SK-N-SH treated with all-trans-retinoic acid at 6 μM for 48 hours (cell line): ENCODE data around the gene PDE4B.

ENCODE experiments used
- ARNTL ChIP-seq: fragments of 450-650 bp; formaldehyde crosslinking; IDR thresholded peaks from 2 replicates; pipeline ENCODE4 v1.5.0; 2020; ENCODE audit warnings: low read depth, mild to moderate bottlenecking, moderate library complexity, borderline replicate concordance
- CREB5 ChIP-seq: fragments of 250-450 bp; sonication (Bioruptor Pico); IDR thresholded peaks from 2 replicates; pipeline ENCODE4 v1.5.1; 2020; ENCODE audit warnings: low read depth, mild to moderate bottlenecking, moderate library complexity
- CSDC2 ChIP-seq: fragments of 250-450 bp; sonication (Bioruptor Pico); IDR thresholded peaks from 2 replicates; pipeline ENCODE4 v1.5.0; 2020; ENCODE audit warnings: mild to moderate bottlenecking, moderate library complexity
- GLIS3 ChIP-seq: fragments of 250-450 bp; sonication (Bioruptor Pico); IDR thresholded peaks from 2 replicates; pipeline ENCODE4 v1.5.0; 2020; ENCODE audit warnings: mild to moderate bottlenecking, moderate library complexity
- ISL1 ChIP-seq: fragments of 250-450 bp; sonication (Bioruptor Pico); IDR thresholded peaks from 2 replicates; pipeline ENCODE4 v2.1.2; 2022; ENCODE audit warnings: mild to moderate bottlenecking, moderate library complexity
- RARB ChIP-seq: fragments of 250-450 bp; sonication (Bioruptor Pico); IDR thresholded peaks from 2 replicates; pipeline ENCODE4 v1.8.0; 2021; ENCODE audit warnings: mild to moderate bottlenecking, moderate library complexity
- SNAI2 ChIP-seq: fragments of 250-450 bp; sonication (Bioruptor Pico); IDR thresholded peaks from 2 replicates; pipeline ENCODE4 v1.5.0; 2020; ENCODE audit warnings: mild to moderate bottlenecking, moderate library complexity
- TOX ChIP-seq: fragments of 250-450 bp; sonication (Bioruptor Pico); IDR thresholded peaks from 2 replicates; pipeline ENCODE4 v1.8.0; 2021; ENCODE audit warnings: mild to moderate bottlenecking, moderate library complexity, borderline replicate concordance
- ZFP3 ChIP-seq: fragments of 250-450 bp; sonication (Bioruptor Pico); IDR thresholded peaks from 2 replicates; pipeline ENCODE4 v1.5.0; 2020; ENCODE audit warnings: mild to moderate bottlenecking, moderate library complexity
- ZFP30 ChIP-seq: fragments of 450-650 bp; formaldehyde crosslinking; IDR thresholded peaks from 2 replicates; pipeline ENCODE4 v1.5.0; 2022; ENCODE audit warnings: mild to moderate bottlenecking, moderate library complexity
- ZNF70 ChIP-seq: fragments of 450-650 bp; formaldehyde crosslinking; IDR thresholded peaks from 2 replicates; pipeline ENCODE4 v1.5.0; 2020; ENCODE audit warnings: mild to moderate bottlenecking, moderate library complexity
- ZNF8 ChIP-seq: fragments of 450-650 bp; formaldehyde crosslinking; IDR thresholded peaks from 2 replicates; pipeline ENCODE4 v1.5.0; 2020; ENCODE audit warnings: mild to moderate bottlenecking, moderate library complexity
- TF ChIP-seq, protein P1 (sequence below): fragments of 250-450 bp; sonication (Bioruptor Pico); IDR thresholded peaks from 2 replicates; pipeline ENCODE4 v1.8.0; 2020; ENCODE audit warnings: mild to moderate bottlenecking, moderate library complexity, borderline replicate concordance
- TF ChIP-seq, protein P2 (sequence below): fragments of 250-450 bp; sonication (Bioruptor Pico); IDR thresholded peaks from 2 replicates; pipeline ENCODE4 v1.5.1; 2021; ENCODE audit warnings: mild to moderate bottlenecking, moderate library complexity

GRCh38 chr1:66353257-66353656 is 560.6 kb downstream of the PDE4B start:
- TF ChIP-seq, protein P1, sequence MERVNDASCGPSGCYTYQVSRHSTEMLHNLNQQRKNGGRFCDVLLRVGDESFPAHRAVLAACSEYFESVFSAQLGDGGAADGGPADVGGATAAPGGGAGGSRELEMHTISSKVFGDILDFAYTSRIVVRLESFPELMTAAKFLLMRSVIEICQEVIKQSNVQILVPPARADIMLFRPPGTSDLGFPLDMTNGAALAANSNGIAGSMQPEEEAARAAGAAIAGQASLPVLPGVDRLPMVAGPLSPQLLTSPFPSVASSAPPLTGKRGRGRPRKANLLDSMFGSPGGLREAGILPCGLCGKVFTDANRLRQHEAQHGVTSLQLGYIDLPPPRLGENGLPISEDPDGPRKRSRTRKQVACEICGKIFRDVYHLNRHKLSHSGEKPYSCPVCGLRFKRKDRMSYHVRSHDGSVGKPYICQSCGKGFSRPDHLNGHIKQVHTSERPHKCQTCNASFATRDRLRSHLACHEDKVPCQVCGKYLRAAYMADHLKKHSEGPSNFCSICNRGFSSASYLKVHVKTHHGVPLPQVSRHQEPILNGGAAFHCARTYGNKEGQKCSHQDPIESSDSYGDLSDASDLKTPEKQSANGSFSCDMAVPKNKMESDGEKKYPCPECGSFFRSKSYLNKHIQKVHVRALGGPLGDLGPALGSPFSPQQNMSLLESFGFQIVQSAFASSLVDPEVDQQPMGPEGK (CRISPR knock-in tag): no peak
- TF ChIP-seq RARB (CRISPR knock-in tag): no peak
- no peak for TF ChIP-seq ZNF8 (CRISPR knock-in tag)
- no peak for TF ChIP-seq ZFP30 (CRISPR knock-in tag)
- TF ChIP-seq SNAI2 (CRISPR knock-in tag): no peak
- TF ChIP-seq ZFP3 (CRISPR knock-in tag): no peak
- no peak for TF ChIP-seq ISL1 (CRISPR knock-in tag)
- TF ChIP-seq ZNF70 (CRISPR knock-in tag): no peak
- TF ChIP-seq ARNTL (CRISPR knock-in tag): no peak
- no peak for TF ChIP-seq TOX (CRISPR knock-in tag)
- TF ChIP-seq CSDC2: no peak
- no peak for TF ChIP-seq GLIS3 (CRISPR knock-in tag)
- TF ChIP-seq CREB5 (CRISPR knock-in tag): no peak
- TF ChIP-seq, protein P2, sequence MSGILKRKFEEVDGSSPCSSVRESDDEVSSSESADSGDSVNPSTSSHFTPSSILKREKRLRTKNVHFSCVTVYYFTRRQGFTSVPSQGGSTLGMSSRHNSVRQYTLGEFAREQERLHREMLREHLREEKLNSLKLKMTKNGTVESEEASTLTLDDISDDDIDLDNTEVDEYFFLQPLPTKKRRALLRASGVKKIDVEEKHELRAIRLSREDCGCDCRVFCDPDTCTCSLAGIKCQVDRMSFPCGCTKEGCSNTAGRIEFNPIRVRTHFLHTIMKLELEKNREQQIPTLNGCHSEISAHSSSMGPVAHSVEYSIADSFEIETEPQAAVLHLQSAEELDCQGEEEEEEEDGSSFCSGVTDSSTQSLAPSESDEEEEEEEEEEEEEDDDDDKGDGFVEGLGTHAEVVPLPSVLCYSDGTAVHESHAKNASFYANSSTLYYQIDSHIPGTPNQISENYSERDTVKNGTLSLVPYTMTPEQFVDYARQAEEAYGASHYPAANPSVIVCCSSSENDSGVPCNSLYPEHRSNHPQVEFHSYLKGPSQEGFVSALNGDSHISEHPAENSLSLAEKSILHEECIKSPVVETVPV: no peak
